Measurements from ENCODE around the gene CEACAM3.

- TF ChIP-seq POLR2A (IDR thresholded peaks at IDR 0.05; ENCODE audit: extremely low read depth, insufficient read length) (no peak), CTCF (IDR thresholded peaks at IDR 0.05; ENCODE audit: low read depth, low read length) (no peak)
Measured at GRCh38 chr19:41815301-41815700, 18.9 kb downstream of the CEACAM3 start.
